ENCODE results near the gene WDFY2. TPM values are rescaled to one million over a fixed set of nuclear protein-coding genes. Genes with fewer than 3 reads are reported as not detected.

The WDFY2 gene
- total and polyA plus RNA-seq, 10 of the 15 experiments (the other 5 are each of a cell fraction or from before 2014, with no cell fraction given) = 2.1 to 13.0 (median 8.1) TPM

GRCh38 chr13:51811920-51812451, 227.7 kb downstream of the WDFY2 start (continued):
- TF ChIP-seq RAD21 (IDR thresholded peaks at IDR 0.05; ENCODE audit: insufficient read depth, low read depth, low read length) (no peak), ELK1 (IDR thresholded peaks at IDR 0.05; ENCODE audit: low read depth, low read length) (no peak), ZNF384 (IDR thresholded peaks at IDR 0.05; ENCODE audit: borderline replicate concordance, low read depth, low read length) (no peak), NR2F1 (conservative IDR thresholded peaks at IDR 0.05) (0 out of 2 replicates have a peak, but pooled peaks have one; percentile 38), RAD51 (IDR thresholded peaks at IDR 0.05) (peak; percentile 22; the same call in 1 of the 2 replicates), IKZF1 (conservative IDR thresholded peaks at IDR 0.05) (peak; percentile 58; the same call in 1 of the 2 replicates), ATF7 (IDR thresholded peaks at IDR 0.05; ENCODE audit: low read depth) (0 out of 2 replicates have a peak, but pooled peaks have one; percentile 17), GATAD2B (conservative IDR thresholded peaks at IDR 0.05; ENCODE audit: low read depth) (peak; percentile 49; the same call in 1 of the 2 replicates)

GRCh38 chr13:51814071-51814470, 229.8 kb downstream of the WDFY2 start:
- Histone ChIP-seq H2AFZ (ENCODE audit: control insufficient read depth, low read depth, low read length) (no peak overlapping the region), H3K4me2 (ENCODE audit: control insufficient read depth, insufficient read depth) (no peak overlapping the region), H3K9ac (ENCODE audit: control insufficient read depth, insufficient read depth, low read length) (no peak overlapping the region), H3K36me3 (ENCODE audit: control insufficient read depth in 2 of 2, insufficient read depth in 2 of 2, low read length in 1 of 2) (no peaks in the 10 kb centered on the region), H3K4me3 (no peak overlapping the region), H3K9me3 (replicated peaks; ENCODE audit: control insufficient read depth, insufficient read depth, low read length) (no peaks in the 10 kb centered on the region), H3K4me1 (ENCODE audit: control insufficient read depth, insufficient read depth, low read length) (peaks cover 24% of the 10 kb centered on the region), H3K27me3 (replicated peaks in 1 of 2; ENCODE audit: control insufficient read depth in 2 of 2, insufficient read depth in 2 of 2, low read length in 1 of 2) (no peaks in the 10 kb centered on the region), H3K79me2 (ENCODE audit: control insufficient read depth, insufficient read depth, low read length) (no peaks in the 10 kb centered on the region), H4K20me1 (ENCODE audit: control insufficient read depth, insufficient read depth) (no peaks in the 10 kb centered on the region), H3K27ac (ENCODE audit: control insufficient read depth, insufficient read depth) (no peak overlapping the region)
- ATAC-seq (no peak), FAIRE-seq (no peak), DNase-seq (ENCODE audit: low read depth, low spot score) (no peak)
- CTCF ChIA-PET = interaction anchor here (0.5 to 5.0 kb wide), 26 partner anchors 9 to 689 kb away, joined by 3 to 180 read pairs (median 8); partner anchors contain the start of genes ALG11, CCDC70 and NEK5
- 100% methylated on average over 2 of the region's 2 CpGs for WGBS (ENCODE audit: insufficient coverage, insufficient replicate concordance, low lambda C conversion rate, missing lambda C conversion rate)
- intact Hi-C loops (cut with micrococcal nuclease; ENCODE audit: unreplicated experiment) = loop anchor here (10.0 kb wide), 1 partner anchor 641 kb away; the partner anchor contains the start of genes CKAP2 and VPS36
- SMC1A ChIA-PET (ENCODE audit: uncharacterized antibody, unreplicated experiment) = interaction anchor here (0.5 to 5.0 kb wide), 24 partner anchors 8 to 636 kb away, joined by 3 to 85 read pairs (median 10); partner anchors contain the start of gene NEK5
- RAD21 ChIA-PET (ENCODE audit: unreplicated experiment) = interaction anchor here (0.6 to 6.5 kb wide), 13 partner anchors 7 to 318 kb away, joined by 3 to 75 read pairs (median 4); no protein-coding TSS in a partner anchor
- no peak for TF ChIP-seq ZBTB33 (IDR thresholded peaks at IDR 0.05)
- no peak for TF ChIP-seq YY1 (IDR thresholded peaks at IDR 0.05; ENCODE audit: low read depth, low read length)
- no peak for TF ChIP-seq RAD21 (IDR thresholded peaks at IDR 0.05; ENCODE audit: insufficient read depth, low read depth, low read length)
- no peak for TF ChIP-seq MLLT1 (IDR thresholded peaks at IDR 0.05)
- no peak for TF ChIP-seq MEF2B (IDR thresholded peaks at IDR 0.05; ENCODE audit: partially characterized antibody, poor library complexity, severe bottlenecking)
- TF ChIP-seq MTA3 (IDR thresholded peaks at IDR 0.05; ENCODE audit: borderline replicate concordance, low read length) = no peak
- TF ChIP-seq CHD1 (IDR thresholded peaks at IDR 0.05; ENCODE audit: low read depth, low read length) = no peak
- no peak for TF ChIP-seq PAX8 (IDR thresholded peaks at IDR 0.05)
- no peak for TF ChIP-seq RUNX3 (IDR thresholded peaks at IDR 0.05; ENCODE audit: low read length)
- TF ChIP-seq CBX5 (IDR thresholded peaks at IDR 0.05; ENCODE audit: low read depth) = no peak
- TF ChIP-seq NR2F1 (conservative IDR thresholded peaks at IDR 0.05) = no peak
- no TSS peak for BruUV-seq (replicated peaks)
- in situ Hi-C loops (cut with MboI) = no loop called here
- POLR2A ChIA-PET = interaction anchor here (1.0 kb wide), 1 partner anchor 262 kb away, joined by 3 read pairs; no protein-coding TSS in a partner anchor

All from GM12878 (cell line).